Endothelial cell of coronary artery (primary cell): ENCODE measurements around the gene OR5M11. TPM values are rescaled to one million over a fixed set of nuclear protein-coding genes. Genes with fewer than 3 reads are reported as not detected.

Source experiments
- total RNA-seq: library from RNA; depleted of rRNA; stranded (reverse); fragments of >200 nt; gene quantifications from 2 replicates; pipeline ENCODE4 v1.2.3, GENCODE V29; 2014

Gene OR5M11
- total RNA-seq = not detected in 2 replicates

GRCh38 chr11:56543157-56543556 lies at the start of gene OR5M11:
Gene OR5M11, minus strand, starts transcription at chr11:56543257. Its CDS starts 0 bp downstream, at chr11:56543257.

GRCh38 chr11:56577621-56578020 lies 34.6 kb upstream of the OR5M11 start, which contains the start of gene OR5M10:
Gene OR5M10, minus strand, starts transcription at chr11:56577721. Its CDS starts 0 bp downstream, at chr11:56577721.

Other genes with a start within 250 kb of the OR5M11 start
- not detected in 2 replicates for gene OR8K3, start 228.1 kb downstream of the OR5M11 start, total RNA-seq
- not detected in 2 replicates for gene OR8K1, start 197.2 kb downstream of the OR5M11 start, total RNA-seq
- gene OR8J1, start 189.0 kb downstream of the OR5M11 start, total RNA-seq = not detected in 2 replicates
- gene OR8U1, start 167.6 kb downstream of the OR5M11 start, total RNA-seq = not detected in 2 replicates
- gene OR5AL1, start 130.6 kb downstream of the OR5M11 start, total RNA-seq = not detected in 2 replicates
- not detected in 2 replicates for gene OR5M3, start 69.9 kb downstream of the OR5M11 start, total RNA-seq
- not detected in 2 replicates for gene OR5M8, start 51.9 kb downstream of the OR5M11 start, total RNA-seq
- gene OR5M10, start 34.5 kb upstream of the OR5M11 start, total RNA-seq = not detected in 2 replicates
- gene OR5M1, start 71.6 kb upstream of the OR5M11 start, total RNA-seq = not detected in 2 replicates
- gene OR5AP2, start 99.2 kb upstream of the OR5M11 start, total RNA-seq = not detected in 2 replicates
- not detected in 2 replicates for gene OR5AR1, start 120.4 kb upstream of the OR5M11 start, total RNA-seq
- gene OR9G1, start 155.8 kb upstream of the OR5M11 start, total RNA-seq = not detected in 2 replicates
- gene OR9G4, start 205.4 kb upstream of the OR5M11 start, total RNA-seq = not detected in 2 replicates